Activated B cell treated with CpG ODN at 0.5 μM for 24 hours (primary cell): ENCODE data around the gene ACBD6. TPM values are rescaled to one million over a fixed set of nuclear protein-coding genes. Genes with fewer than 3 reads are reported as not detected.

Experiments used
- ATAC-seq: fragments of 200-7000 bp; cut with Tn5 transposase; one replicate; pipeline ENCODE4 v1.10.0; 2021; ENCODE audit warnings: low read depth, mild to moderate bottlenecking, moderate library complexity
- CTCF ChIA-PET: fragments of 350-600 bp; sonication (Branson Sonifier 250); formaldehyde crosslinking; loops from one replicate; lab custom pipeline; 2021; ENCODE audit warnings: antibody characterized with exemption; lab: Charles Lee
- POLR2A ChIA-PET: fragments of 350-600 bp; sonication (Branson Sonifier 250); formaldehyde crosslinking; loops from one replicate; lab custom pipeline; 2021; ENCODE audit warnings: antibody characterized with exemption; lab: Charles Lee
- DNase-seq: peaks from one replicate; pipeline ENCODE4 v3.0.0; 2022
- H3K27ac Mint-ChIP-seq: one replicate; pipeline ENCODE4 v1.8.0; 2020; ENCODE audit warnings: mixed read lengths
- H3K27me3 Mint-ChIP-seq: one replicate; pipeline ENCODE4 v1.8.0; 2021; ENCODE audit warnings: mixed read lengths
- H3K36me3 Mint-ChIP-seq: one replicate; pipeline ENCODE4 v1.8.0; 2021; ENCODE audit warnings: low read depth, mixed read lengths
- H3K4me1 Mint-ChIP-seq: one replicate; pipeline ENCODE4 v1.8.0; 2021; ENCODE audit warnings: mixed read lengths
- H3K4me3 Mint-ChIP-seq: one replicate; pipeline ENCODE4 v1.8.0; 2020; ENCODE audit warnings: mild to moderate bottlenecking, mixed read lengths
- H3K9me3 Mint-ChIP-seq: one replicate; pipeline ENCODE4 v1.8.0; 2020; ENCODE audit warnings: mixed read lengths
- intact Hi-C: fragments of 100-400 bp; cut with micrococcal nuclease; formaldehyde crosslinking; loops from one replicate; pipeline ENCODE4 v1.15.1; 2024
- total RNA-seq: library from RNA; stranded (reverse); gene quantifications from 2 replicates; pipeline ENCODE4 v1.2.3, GENCODE V29; 2022
- TF ChIP-seq, protein P1 (sequence below): fragments of 200-600 bp; IDR thresholded peaks from one replicate; pipeline ENCODE4 v1.8.0; 2022; ENCODE audit warnings: antibody characterized with exemption, mild to moderate bottlenecking

The ACBD6 gene
- total RNA-seq, 1 donor from 2014 or later, result 61.5 TPM

- Mint-ChIP-seq H3K27me3 (no peaks in the 10 kb centered on the region), H3K36me3 (peaks cover 35% of the 10 kb centered on the region), H3K4me1 (peaks cover 6% of the 10 kb centered on the region), H3K4me3 (no peak overlapping the region), H3K27ac (no peak overlapping the region), H3K9me3 (no peaks in the 10 kb centered on the region)
- ChIA-PET POLR2A (no interaction called here), CTCF (no interaction called here)
- intact Hi-C loops, result no loop called here
- no peak for ATAC-seq
- DNase-seq, result no peak
- TF ChIP-seq, protein P1, sequence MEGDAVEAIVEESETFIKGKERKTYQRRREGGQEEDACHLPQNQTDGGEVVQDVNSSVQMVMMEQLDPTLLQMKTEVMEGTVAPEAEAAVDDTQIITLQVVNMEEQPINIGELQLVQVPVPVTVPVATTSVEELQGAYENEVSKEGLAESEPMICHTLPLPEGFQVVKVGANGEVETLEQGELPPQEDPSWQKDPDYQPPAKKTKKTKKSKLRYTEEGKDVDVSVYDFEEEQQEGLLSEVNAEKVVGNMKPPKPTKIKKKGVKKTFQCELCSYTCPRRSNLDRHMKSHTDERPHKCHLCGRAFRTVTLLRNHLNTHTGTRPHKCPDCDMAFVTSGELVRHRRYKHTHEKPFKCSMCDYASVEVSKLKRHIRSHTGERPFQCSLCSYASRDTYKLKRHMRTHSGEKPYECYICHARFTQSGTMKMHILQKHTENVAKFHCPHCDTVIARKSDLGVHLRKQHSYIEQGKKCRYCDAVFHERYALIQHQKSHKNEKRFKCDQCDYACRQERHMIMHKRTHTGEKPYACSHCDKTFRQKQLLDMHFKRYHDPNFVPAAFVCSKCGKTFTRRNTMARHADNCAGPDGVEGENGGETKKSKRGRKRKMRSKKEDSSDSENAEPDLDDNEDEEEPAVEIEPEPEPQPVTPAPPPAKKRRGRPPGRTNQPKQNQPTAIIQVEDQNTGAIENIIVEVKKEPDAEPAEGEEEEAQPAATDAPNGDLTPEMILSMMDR, result no peak
Observed at GRCh38 chr1:180274221-180274620, 228.2 kb downstream of the ACBD6 start.

DNA sequence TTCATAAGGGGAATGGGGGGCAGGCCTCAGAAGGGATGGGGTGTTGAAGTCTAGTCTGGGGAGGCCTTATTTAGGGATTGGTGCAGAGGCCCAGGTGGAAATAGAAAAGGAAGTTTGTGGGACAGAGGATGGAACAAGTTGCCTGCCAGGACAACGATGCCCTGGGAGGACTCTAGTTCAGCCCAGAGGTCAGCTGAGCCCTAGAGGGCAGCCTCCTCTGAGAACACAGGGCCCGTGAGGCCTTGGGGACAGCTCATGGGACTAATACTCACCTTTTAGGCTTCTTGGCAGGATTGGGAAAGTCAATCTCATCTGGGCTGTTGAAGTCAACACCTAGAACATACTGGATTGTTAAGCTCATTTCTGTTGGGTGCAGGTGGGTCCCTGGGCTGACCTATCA is 229.3 kb downstream of the ACBD6 start:
- TF ChIP-seq, protein P1, result no peak
- ChIA-PET CTCF (no interaction called here), POLR2A (no interaction called here)
- ATAC-seq (no peak), DNase-seq (no peak)
- Mint-ChIP-seq H3K27me3 (no peaks in the 10 kb centered on the region), H3K27ac (no peak overlapping the region), H3K4me1 (no peaks in the 10 kb centered on the region), H3K36me3 (peaks cover 31% of the 10 kb centered on the region), H3K4me3 (no peak overlapping the region), H3K9me3 (no peaks in the 10 kb centered on the region)
- intact Hi-C loops, result no loop called here

GRCh38 chr1:180272395-180272794 is 230.0 kb downstream of the ACBD6 start:
- no peak for ATAC-seq
- H3K27me3 Mint-ChIP-seq, result no peaks in the 10 kb centered on the region
- H3K4me3 Mint-ChIP-seq, result no peak overlapping the region
- CTCF ChIA-PET, result no interaction called here
- TF ChIP-seq, protein P1, result no peak
- POLR2A ChIA-PET, result no interaction called here
- no peaks in the 10 kb centered on the region for H3K9me3 Mint-ChIP-seq
- DNase-seq, result no peak
- H3K4me1 Mint-ChIP-seq, result no peaks in the 10 kb centered on the region
- intact Hi-C loops, result no loop called here
- no peak overlapping the region for H3K27ac Mint-ChIP-seq
- H3K36me3 Mint-ChIP-seq, result peaks cover 28% of the 10 kb centered on the region

DNA sequence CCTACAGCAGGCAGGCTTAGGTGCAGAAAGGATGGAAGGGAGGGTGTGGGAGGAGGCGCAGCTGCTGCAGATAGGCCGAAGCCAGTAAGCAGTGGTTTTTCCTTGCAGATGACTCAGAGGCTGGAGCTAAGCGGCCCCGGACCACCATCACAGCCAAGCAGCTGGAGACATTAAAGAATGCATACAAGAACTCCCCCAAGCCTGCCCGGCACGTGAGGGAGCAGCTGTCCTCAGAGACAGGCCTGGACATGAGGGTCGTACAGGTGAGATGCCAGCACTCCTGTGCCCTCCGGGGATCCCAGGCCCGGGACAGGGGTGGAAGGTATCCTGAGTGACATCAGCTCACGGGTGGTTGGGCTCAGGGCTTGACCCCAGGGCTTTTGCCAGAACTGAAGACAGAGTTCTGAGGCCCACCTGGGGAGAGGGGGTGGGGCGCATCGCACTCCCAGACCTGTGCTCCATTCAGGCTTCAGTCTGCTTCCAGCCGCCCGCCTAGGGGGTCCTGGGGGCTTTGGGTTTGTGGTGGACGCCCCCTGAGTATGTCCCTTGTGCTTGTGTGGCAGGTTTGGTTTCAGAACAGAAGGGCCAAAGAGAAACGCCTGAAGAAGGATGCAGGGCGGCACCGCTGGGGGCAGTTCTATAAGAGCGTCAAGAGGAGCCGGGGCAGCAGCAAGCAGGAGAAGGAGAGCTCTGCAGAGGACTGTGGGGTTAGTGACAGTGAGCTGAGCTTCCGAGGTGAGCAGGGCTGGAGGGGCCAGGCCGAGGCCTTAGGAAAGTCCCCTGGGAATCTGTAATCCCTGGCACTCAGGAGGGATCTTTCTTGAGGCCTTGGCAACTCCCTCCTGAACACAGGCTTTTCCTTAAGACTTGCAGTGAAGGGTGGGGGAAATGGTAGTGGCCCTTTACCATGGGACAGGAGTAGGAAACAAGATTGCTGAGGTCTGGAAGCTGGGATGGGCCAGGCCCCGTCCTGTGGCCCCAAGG is 230.8 kb downstream of the ACBD6 start:
- ChIA-PET POLR2A (no interaction called here), CTCF (no interaction called here)
- no peak overlapping the region for H3K27ac Mint-ChIP-seq
- no peaks in the 10 kb centered on the region for H3K4me1 Mint-ChIP-seq
- H3K4me3 Mint-ChIP-seq, result no peak overlapping the region
- DNase-seq, result no peak
- no peaks in the 10 kb centered on the region for H3K27me3 Mint-ChIP-seq
- TF ChIP-seq, protein P1, result no peak
- peaks cover 22% of the 10 kb centered on the region for H3K36me3 Mint-ChIP-seq
- intact Hi-C loops, result no loop called here
- H3K9me3 Mint-ChIP-seq, result no peaks in the 10 kb centered on the region
- no peak for ATAC-seq

- ATAC-seq, result no peak
- Mint-ChIP-seq H3K4me1 (no peaks in the 10 kb centered on the region), H3K36me3 (peaks cover 19% of the 10 kb centered on the region), H3K27ac (no peak overlapping the region), H3K27me3 (no peaks in the 10 kb centered on the region), H3K9me3 (no peaks in the 10 kb centered on the region), H3K4me3 (no peak overlapping the region)
- TF ChIP-seq, protein P1, result no peak
- ChIA-PET CTCF (no interaction called here), POLR2A (no interaction called here)
- DNase-seq, result no peak
- intact Hi-C loops, result no loop called here
Observed at GRCh38 chr1:180270530-180271271, 231.7 kb downstream of the ACBD6 start.
